GM12875 (cell line): Measurements from ENCODE around the gene DPEP1.
"Not testable (repeated sequence)": the region's sequence is repeated elsewhere in the genome, so short reads cannot be mapped to it uniquely, and the experiment has no call there.

Source experiments
- H3K4me3 ChIP-seq: one replicate; pipeline ENCODE4 v1.5.1; 2011; ENCODE audit warnings: low read depth, low read length, control low read depth
- TF ChIP-seq, protein P1 (sequence below): IDR thresholded peaks from 2 replicates; pipeline ENCODE4 v1.5.1; 2011; ENCODE audit warnings: low read depth, mild to moderate bottlenecking, control low read depth, inconsistent platforms, low read length, moderate library complexity, borderline replicate concordance; ENCODE audit not compliant: insufficient read depth

The DPEP1 gene

DNA sequence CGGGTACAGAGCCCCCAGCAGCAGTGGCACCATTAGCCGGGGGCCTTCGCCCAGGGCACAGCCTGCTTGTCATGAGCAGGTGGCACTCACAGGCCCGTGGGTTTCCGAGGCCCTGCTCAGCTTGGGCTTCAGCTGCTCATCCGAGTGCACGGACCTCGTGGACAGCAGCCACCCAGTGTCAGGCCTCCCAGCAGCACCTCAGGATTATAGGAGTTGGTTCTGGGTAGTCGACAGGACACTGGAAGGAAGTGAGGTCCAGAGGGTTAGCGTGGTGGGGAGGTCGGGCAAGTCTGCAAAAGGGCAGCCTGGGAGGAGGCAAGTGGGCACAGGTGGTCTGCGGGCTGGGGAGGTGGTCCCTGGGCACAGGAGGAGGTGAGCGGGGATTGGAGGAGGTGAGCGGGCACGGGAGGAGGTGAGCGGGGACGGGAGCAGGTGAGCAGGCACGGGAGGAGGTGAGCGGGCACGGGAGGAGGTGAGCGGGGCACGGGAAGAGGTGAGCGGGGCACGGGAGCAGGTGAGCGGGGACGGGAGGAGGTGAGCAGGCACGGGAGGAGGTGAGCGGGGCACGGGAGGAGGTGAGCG is 43.0 kb upstream of the DPEP1 start:
- TF ChIP-seq, protein P1, sequence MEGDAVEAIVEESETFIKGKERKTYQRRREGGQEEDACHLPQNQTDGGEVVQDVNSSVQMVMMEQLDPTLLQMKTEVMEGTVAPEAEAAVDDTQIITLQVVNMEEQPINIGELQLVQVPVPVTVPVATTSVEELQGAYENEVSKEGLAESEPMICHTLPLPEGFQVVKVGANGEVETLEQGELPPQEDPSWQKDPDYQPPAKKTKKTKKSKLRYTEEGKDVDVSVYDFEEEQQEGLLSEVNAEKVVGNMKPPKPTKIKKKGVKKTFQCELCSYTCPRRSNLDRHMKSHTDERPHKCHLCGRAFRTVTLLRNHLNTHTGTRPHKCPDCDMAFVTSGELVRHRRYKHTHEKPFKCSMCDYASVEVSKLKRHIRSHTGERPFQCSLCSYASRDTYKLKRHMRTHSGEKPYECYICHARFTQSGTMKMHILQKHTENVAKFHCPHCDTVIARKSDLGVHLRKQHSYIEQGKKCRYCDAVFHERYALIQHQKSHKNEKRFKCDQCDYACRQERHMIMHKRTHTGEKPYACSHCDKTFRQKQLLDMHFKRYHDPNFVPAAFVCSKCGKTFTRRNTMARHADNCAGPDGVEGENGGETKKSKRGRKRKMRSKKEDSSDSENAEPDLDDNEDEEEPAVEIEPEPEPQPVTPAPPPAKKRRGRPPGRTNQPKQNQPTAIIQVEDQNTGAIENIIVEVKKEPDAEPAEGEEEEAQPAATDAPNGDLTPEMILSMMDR: no peak
- H3K4me3 ChIP-seq: no peak overlapping the region

DNA sequence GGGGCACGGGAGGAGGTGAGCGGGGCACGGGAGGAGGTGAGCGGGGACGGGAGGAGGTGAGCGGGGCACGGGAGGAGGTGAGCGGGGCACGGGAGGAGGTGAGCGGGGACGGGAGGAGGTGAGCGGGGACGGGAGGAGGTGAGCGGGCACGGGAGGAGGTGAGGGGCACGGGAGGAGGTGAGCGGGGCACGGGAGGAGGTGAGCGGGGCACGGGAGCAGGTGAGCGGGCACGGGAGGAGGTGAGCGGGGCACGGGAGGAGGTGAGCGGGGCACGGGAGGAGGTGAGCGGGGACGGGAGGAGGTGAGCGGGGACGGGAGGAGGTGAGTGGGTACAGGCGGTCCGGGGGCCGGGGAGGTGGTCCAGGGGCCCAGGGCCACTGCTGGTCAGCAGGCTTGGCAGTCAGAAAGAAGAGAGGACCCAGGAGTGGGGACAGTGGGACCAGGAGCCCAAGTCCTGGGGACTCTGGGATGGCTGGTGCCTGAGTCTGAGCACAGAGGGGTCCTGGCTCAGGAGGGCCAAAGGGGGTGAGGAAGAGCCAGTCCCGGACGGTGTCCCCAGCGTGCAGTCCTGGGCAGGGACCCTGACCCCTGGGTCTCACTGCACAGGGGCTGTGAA is 42.4 kb upstream of the DPEP1 start:
- not testable (repeated sequence) for H3K4me3 ChIP-seq

DNA sequence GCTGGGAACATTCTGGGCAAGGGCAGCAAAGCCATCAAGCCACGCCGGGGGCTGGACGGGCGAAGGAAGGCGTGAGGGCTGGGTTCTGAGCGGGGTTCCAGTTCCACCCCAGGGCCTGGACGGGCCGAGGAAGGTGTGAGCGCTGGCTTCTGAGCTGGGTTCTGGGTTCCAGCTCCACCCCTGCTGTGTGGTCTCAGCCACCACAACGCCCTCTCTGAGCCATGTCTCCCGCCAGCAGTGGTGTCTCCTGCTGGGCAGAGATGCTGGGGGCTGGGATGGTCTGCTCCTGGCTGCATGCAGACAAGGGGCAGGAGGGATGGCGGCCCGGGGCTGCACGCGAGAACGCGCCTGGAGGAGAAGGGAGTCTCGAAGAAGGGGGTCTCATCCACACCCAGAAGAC is 41.8 kb upstream of the DPEP1 start:
- no peak overlapping the region for H3K4me3 ChIP-seq
- TF ChIP-seq, protein P1: no peak

DNA sequence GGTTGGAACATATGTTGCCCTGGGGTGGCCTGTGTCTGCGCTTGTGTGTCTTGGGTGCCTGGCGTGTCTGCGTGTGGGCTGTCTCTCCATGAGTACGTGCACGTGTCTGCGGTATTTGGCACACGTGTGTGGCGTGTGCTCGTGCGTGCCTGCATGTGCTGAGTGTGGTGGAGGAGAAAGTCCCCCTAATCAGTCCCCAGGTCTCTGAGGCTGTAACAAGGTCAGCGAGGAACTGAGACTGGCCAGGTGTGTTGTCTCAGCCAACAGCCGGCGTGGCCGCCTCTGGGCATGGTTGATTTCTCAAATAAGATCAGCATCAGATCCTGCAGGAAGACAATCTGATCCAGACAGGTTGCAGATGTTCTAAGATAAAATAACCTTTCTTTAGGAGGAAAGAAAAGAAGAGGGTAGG is 41.4 kb upstream of the DPEP1 start:
- TF ChIP-seq, protein P1: no peak
- H3K4me3 ChIP-seq: no peak overlapping the region

DNA sequence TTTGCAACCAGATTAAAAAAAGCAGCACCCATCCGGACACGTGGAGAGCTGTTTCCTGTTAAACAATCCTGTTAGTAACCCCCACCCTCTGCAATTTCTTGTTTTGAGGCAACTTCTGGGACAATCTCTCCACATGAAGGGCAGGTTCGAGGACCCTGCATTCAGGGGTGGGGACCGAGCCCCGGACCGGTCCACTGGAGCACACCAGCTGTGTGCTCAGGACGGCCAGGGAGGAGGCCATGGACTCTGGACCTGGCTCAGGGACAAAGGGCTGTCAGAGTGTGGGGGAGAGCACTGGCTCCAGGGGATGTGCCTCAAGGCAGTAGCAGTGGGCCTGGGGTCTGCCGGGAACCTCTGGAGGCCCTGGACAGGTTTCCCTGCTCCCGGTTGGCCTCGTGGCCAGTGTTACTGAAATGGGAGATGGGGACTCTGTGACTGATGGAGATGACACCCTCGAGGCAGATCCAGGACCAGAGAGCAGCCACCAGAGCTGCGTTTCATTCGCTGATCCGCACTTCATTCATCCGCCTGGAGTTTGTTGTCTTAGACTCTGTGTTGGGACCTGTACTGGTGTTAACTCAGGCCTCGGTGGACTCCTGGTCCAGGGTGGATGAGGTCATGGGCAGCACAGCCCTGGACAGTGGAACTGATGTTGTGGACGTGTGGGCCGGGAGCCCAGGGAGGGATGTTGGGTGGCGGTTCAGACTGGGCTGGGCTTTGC is 40.8 kb upstream of the DPEP1 start:
- H3K4me3 ChIP-seq: no peak overlapping the region
- TF ChIP-seq, protein P1: no peak

DNA sequence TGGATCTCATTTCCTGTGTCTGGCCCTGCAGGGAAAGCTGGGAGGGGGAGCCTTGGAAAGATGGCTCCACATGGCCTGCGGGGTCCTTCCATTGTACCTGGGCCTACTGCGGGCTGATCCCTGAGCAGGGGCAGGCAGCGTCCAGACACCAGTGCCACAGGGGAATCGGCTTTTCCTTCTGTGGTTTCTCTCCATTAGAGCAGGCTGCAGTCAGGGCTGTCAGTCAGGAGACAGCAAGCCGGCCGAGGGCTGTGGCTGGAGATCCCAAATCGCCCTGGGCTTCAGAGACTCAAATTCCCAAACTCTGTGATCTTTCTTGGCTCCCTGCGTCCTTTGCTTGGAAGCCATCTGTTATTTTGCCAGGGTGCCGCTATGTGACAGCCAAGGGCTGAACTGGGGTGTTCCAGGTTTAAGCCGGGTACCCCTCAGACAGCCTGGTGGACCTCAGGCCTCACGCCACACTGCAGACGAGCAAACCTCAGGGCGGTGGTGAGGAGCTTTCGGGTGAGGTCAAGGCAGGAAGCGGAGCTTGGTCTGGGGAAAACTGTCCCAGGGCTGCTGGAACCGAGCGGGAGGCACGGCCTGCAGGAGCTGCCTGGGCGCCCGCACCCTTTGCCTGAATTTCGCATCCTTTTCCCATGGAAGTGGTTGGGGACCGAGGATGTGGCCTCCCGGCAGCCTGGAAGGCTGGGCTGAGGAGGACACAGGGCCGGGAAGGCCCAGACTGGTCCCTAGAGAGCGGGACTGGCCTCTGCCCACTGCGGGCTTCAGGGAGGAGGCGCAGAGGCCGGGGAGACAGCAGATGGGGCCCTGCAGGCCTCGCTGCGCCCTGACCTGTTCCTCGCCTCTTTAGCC is 39.4 kb upstream of the DPEP1 start:
- TF ChIP-seq, protein P1: no peak
- H3K4me3 ChIP-seq: peak overlapping the region; percentile 65

DNA sequence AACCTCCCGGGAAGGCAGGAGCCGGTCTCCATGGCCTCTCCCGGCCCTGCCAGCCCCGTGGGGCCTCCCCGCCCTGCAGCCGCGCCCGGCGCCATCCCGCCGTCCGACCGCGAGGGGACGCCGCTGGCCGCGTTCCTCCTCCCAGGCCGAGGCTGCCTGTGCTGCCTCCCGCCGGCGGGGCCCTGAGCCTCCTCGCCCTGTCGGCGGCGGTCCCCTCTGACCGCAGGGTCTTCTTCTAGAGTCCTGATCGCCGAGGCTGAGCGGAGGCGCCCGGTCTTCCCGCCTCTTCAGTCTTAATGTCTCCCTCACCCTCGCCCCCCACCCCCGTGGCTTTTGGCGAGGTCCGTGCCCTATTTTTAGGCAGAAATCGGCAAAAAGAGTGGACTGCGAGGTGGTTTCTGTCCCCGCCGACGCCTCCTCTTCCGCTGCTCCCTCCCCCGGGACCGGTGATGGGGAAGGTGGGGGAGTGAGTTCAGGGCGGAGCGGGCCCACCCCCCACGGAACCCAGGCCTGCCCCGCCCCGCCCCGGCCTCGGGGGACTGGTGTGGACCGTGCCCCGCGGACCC is 38.7 kb upstream of the DPEP1 start:
- peak overlapping the region; percentile 65 for H3K4me3 ChIP-seq
- TF ChIP-seq, protein P1: peak; percentile 91
